Neuronal stem cell (in vitro differentiated cells): ENCODE measurements around the gene DTYMK.
A peak's percentile ranks its signal among the peaks of the same experiment; 100 is the strongest.

Experiments used
- DNase-seq: peaks from one replicate; pipeline ENCODE4 v3.0.0-alpha.2; 2013; ENCODE audit warnings: low spot score
- H2AFZ ChIP-seq: one replicate; pipeline ENCODE4 v1.6.1; 2013; ENCODE audit warnings: mild to moderate bottlenecking, low read length, inconsistent platforms
- H2AK5ac ChIP-seq: 2 replicates; pipeline ENCODE4 v1.6.1; 2013; ENCODE audit warnings: low read depth, mild to moderate bottlenecking, inconsistent platforms, low read length, moderate library complexity, mixed read lengths
- H2BK120ac ChIP-seq: 2 replicates; pipeline ENCODE4 v1.6.1; 2013; ENCODE audit warnings: low read depth, mild to moderate bottlenecking, inconsistent platforms, low read length, moderate library complexity, mixed read lengths
- H2BK12ac ChIP-seq: one replicate; pipeline ENCODE4 v1.6.1; 2013; ENCODE audit warnings: low read length, inconsistent platforms
- H2BK15ac ChIP-seq: 2 replicates; pipeline ENCODE4 v1.6.1; 2013; ENCODE audit warnings: mild to moderate bottlenecking, low read length, inconsistent platforms, mixed read lengths
- H2BK5ac ChIP-seq: one replicate; pipeline ENCODE4 v1.6.1; 2013; ENCODE audit warnings: inconsistent platforms, mild to moderate bottlenecking, low read length, moderate library complexity
- H3K14ac ChIP-seq: one replicate; pipeline ENCODE4 v1.6.1; 2013; ENCODE audit warnings: low read length, inconsistent platforms
- H3K18ac ChIP-seq: 2 replicates; pipeline ENCODE4 v1.6.1; 2013; ENCODE audit warnings: low read length, inconsistent platforms
- H3K23ac ChIP-seq: 2 replicates; pipeline ENCODE4 v1.6.1; 2013; ENCODE audit warnings: low read depth, mild to moderate bottlenecking, mixed read lengths, low read length, inconsistent platforms; ENCODE audit not compliant: poor library complexity
- H3K27ac ChIP-seq: replicated peaks from 3 replicates; pipeline ENCODE4 v1.5.1; 2013; ENCODE audit warnings: low read length, inconsistent platforms
- H3K27me3 ChIP-seq, 3 experiments: 2 replicates each; pipeline ENCODE4 v1.6.1; 2013; ENCODE audit warnings: low read length in 3 of 3, mild to moderate bottlenecking in 2 of 3, inconsistent platforms in 1 of 3, low read depth in 1 of 3, mixed read lengths in 1 of 3, moderate library complexity in 1 of 3; ENCODE audit not compliant: control insufficient read depth in 3 of 3, insufficient read depth in 3 of 3
- H3K36me3 ChIP-seq, 2 donors: replicated peaks in 1 of 2; 2 replicates each; pipeline ENCODE4 v1.6.1; 2013; ENCODE audit warnings: low read length in 2 of 2; ENCODE audit not compliant: control insufficient read depth in 2 of 2, insufficient read depth in 2 of 2
- H3K4ac ChIP-seq: 2 replicates; pipeline ENCODE4 v1.6.1; 2013; ENCODE audit warnings: inconsistent platforms, mild to moderate bottlenecking, low read length, moderate library complexity
- H3K4me1 ChIP-seq, 2 donors: 1 replicate in 1 of 2; 2 replicates in 1 of 2; pipeline ENCODE4 v1.6.1; 2013; ENCODE audit warnings: low read length in 2 of 2, low read depth in 1 of 2; ENCODE audit not compliant: control insufficient read depth in 2 of 2, insufficient read depth in 1 of 2
- H3K4me2 ChIP-seq: one replicate; pipeline ENCODE4 v1.6.1; 2013; ENCODE audit warnings: mild to moderate bottlenecking, low read length, inconsistent platforms; ENCODE audit not compliant: insufficient read depth, poor library complexity, severe bottlenecking
- H3K4me3 ChIP-seq, 2 donors: 2 replicates each; pipeline ENCODE4 v1.5.1; 2013; ENCODE audit warnings: low read length in 2 of 2, mild to moderate bottlenecking in 2 of 2, inconsistent platforms in 1 of 2, moderate library complexity in 1 of 2
- H3K79me1 ChIP-seq: one replicate; pipeline ENCODE4 v1.6.1; 2013; ENCODE audit warnings: low read depth, mild to moderate bottlenecking, inconsistent platforms, low read length, moderate library complexity
- H3K9ac ChIP-seq: one replicate; pipeline ENCODE4 v1.6.1; 2013; ENCODE audit warnings: mild to moderate bottlenecking, low read depth, low read length, inconsistent platforms; ENCODE audit not compliant: poor library complexity
- H3K9me3 ChIP-seq, 2 donors: replicated peaks in 1 of 2; 2 replicates each; pipeline versions ENCODE3 to v1.6.1; 2013; ENCODE audit warnings: low read length in 2 of 2, mild to moderate bottlenecking in 2 of 2, inconsistent platforms in 1 of 2, low read depth in 1 of 2, mixed read lengths in 1 of 2, moderate library complexity in 1 of 2; ENCODE audit not compliant: control insufficient read depth in 2 of 2, insufficient read depth in 1 of 2
- H4K8ac ChIP-seq: one replicate; pipeline ENCODE4 v1.6.1; 2013; ENCODE audit warnings: low read depth, mild to moderate bottlenecking, inconsistent platforms, low read length, moderate library complexity
- H4K91ac ChIP-seq: one replicate; pipeline ENCODE4 v1.6.1; 2013; ENCODE audit warnings: low read length, low read depth, mild to moderate bottlenecking, inconsistent platforms; ENCODE audit not compliant: poor library complexity
- WGBS, 2 donors: extraction: QIAGEN DNeasy Blood & Tissue Kit; methylation state at CpG; one replicate each; pipeline ENCODE4 v1.1.7; 2013; ENCODE audit warnings: missing lambda C conversion rate in 2 of 2, mixed read lengths in 1 of 2; ENCODE audit not compliant: insufficient read length in 2 of 2, insufficient replicate concordance in 1 of 2; ENCODE audit errors: extremely low coverage in 2 of 2; 5-methylcytosine and 5-hydroxymethylcytosine counted together

Gene DTYMK

DNA sequence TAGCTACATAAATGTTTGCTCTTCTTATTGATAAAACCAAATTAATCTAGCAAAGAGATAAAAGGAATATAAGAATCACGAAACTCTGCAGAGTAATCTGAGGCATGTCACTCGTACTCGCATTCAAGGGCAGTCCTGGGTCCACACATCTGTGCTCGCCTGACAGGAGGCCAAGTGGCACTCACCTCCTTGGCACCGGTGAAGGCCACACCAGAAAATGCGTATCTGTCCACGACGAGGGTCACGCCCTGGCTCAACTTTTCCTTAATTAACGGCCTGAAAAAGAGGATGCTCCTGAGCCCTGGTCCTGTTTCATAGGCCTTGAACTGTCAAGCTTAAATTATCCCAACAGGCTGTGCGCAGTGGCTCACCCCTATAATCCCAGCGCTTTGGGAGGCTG lies 6.6 kb downstream of the DTYMK start:
- Histone ChIP-seq H2BK5ac (no peak overlapping the region), H3K9ac (no peak overlapping the region), H3K18ac (no peak overlapping the region), H2BK120ac (no peak overlapping the region), H3K27me3 (no peaks in the 10 kb centered on the region), H4K8ac (no peak overlapping the region), H3K4me2 (no peak overlapping the region), H2BK12ac (no peak overlapping the region), H3K36me3 (peaks cover 54 to 100% of the 10 kb centered on the region in 2 donors), H3K4me1 (no peaks in the 10 kb centered on the region), H3K4ac (no peak overlapping the region), H2AK5ac (no peak overlapping the region), H3K23ac (no peak overlapping the region), H2BK15ac (no peak overlapping the region), H3K9me3 (no peaks in the 10 kb centered on the region), H3K4me3 (no peak overlapping the region), H4K91ac (no peak overlapping the region), H2AFZ (no peak overlapping the region), H3K14ac (no peak overlapping the region), H3K27ac (no peak overlapping the region), H3K79me1 (peaks cover 5% of the 10 kb centered on the region)
- DNase-seq = no peak
- WGBS, 2 donors = no CpG with 5 or more reads among the region's 12 CpGs

GRCh38 chr2:241678784-241679540 lies 7.7 kb downstream of the DTYMK start:
- WGBS, 2 donors = no CpG with 5 or more reads among the region's 22 CpGs
- Histone ChIP-seq H2BK120ac (no peak overlapping the region), H3K27me3 (no peaks in the 10 kb centered on the region), H3K36me3 (peaks cover 56 to 100% of the 10 kb centered on the region in 2 donors), H3K4me1 (no peaks in the 10 kb centered on the region), H3K4ac (no peak overlapping the region), H3K4me2 (no peak overlapping the region), H4K8ac (no peak overlapping the region), H2BK15ac (no peak overlapping the region), H3K27ac (no peak overlapping the region), H2BK5ac (no peak overlapping the region), H3K9me3 (no peaks in the 10 kb centered on the region), H3K9ac (peak overlapping the region; percentile 53), H3K18ac (no peak overlapping the region), H3K23ac (no peak overlapping the region), H3K4me3 (no peak overlapping the region), H4K91ac (no peak overlapping the region), H2AK5ac (no peak overlapping the region), H3K14ac (no peak overlapping the region), H3K79me1 (peaks cover 5% of the 10 kb centered on the region), H2BK12ac (no peak overlapping the region), H2AFZ (no peak overlapping the region)
- no peak for DNase-seq

- H3K27me3 ChIP-seq = no peaks in the 10 kb centered on the region
- no peak overlapping the region for H2BK120ac ChIP-seq
- no peak overlapping the region for H3K4ac ChIP-seq
- no peak overlapping the region for H3K18ac ChIP-seq
- no peaks in the 10 kb centered on the region for H3K4me1 ChIP-seq
- no peak overlapping the region for H4K8ac ChIP-seq
- H2BK15ac ChIP-seq = no peak overlapping the region
- no peaks in the 10 kb centered on the region for H3K9me3 ChIP-seq
- no peak overlapping the region for H3K27ac ChIP-seq
- WGBS, 2 donors = no CpG with 5 or more reads among the region's 18 CpGs
- no peak overlapping the region for H3K9ac ChIP-seq
- H3K79me1 ChIP-seq = peaks cover 5% of the 10 kb centered on the region
- no peak overlapping the region for H2BK12ac ChIP-seq
- H3K14ac ChIP-seq = no peak overlapping the region
- no peak overlapping the region for H4K91ac ChIP-seq
- H2AFZ ChIP-seq = no peak overlapping the region
- H2AK5ac ChIP-seq = no peak overlapping the region
- no peak overlapping the region for H3K23ac ChIP-seq
- H2BK5ac ChIP-seq = no peak overlapping the region
- no peak overlapping the region for H3K4me3 ChIP-seq
- no peak overlapping the region for H3K4me2 ChIP-seq
- no peak for DNase-seq
- peaks cover 57 to 100% of the 10 kb centered on the region in 2 donors for H3K36me3 ChIP-seq
Observed at GRCh38 chr2:241678307-241678706, 8.3 kb downstream of the DTYMK start.

- Histone ChIP-seq H2AFZ (no peak overlapping the region), H2BK5ac (no peak overlapping the region), H2BK15ac (no peak overlapping the region), H3K4ac (no peak overlapping the region), H3K9me3 (no peaks in the 10 kb centered on the region), H3K18ac (no peak overlapping the region), H2BK12ac (no peak overlapping the region), H3K36me3 (peaks cover 56 to 100% of the 10 kb centered on the region in 2 donors), H3K14ac (no peak overlapping the region), H4K8ac (no peak overlapping the region), H3K23ac (no peak overlapping the region), H2BK120ac (no peak overlapping the region), H2AK5ac (no peak overlapping the region), H3K27me3 (no peaks in the 10 kb centered on the region), H4K91ac (no peak overlapping the region), H3K4me3 (no peak overlapping the region), H3K9ac (no peak overlapping the region), H3K27ac (no peak overlapping the region), H3K4me1 (no peaks in the 10 kb centered on the region), H3K79me1 (peaks cover 2% of the 10 kb centered on the region), H3K4me2 (no peak overlapping the region)
- no CpG with 5 or more reads among the region's 24 CpGs for WGBS, 2 donors
- DNase-seq = no peak
Observed at GRCh38 chr2:241677392-241677791, 9.2 kb downstream of the DTYMK start.
